Activated CD4-positive, alpha-beta T cell treated with anti-CD3 and anti-CD28 coated beads, Interleukin-2, Interleukin-6, amounts not matched to agents 100 ng/mL and 50 ng/mL, durations not matched to agents 16 hours and 8 hours (primary cell): ENCODE results near the gene AGO4.
"Not testable (repeated sequence)": the region's sequence is repeated elsewhere in the genome, so short reads cannot be mapped to it uniquely, and the experiment has no call there.

Experiments
- DNase-seq: peaks from one replicate; pipeline ENCODE4 v3.0.0-alpha.2; 2020

The AGO4 gene

GRCh38 chr1:35812754-35813153 lies 4.9 kb downstream of the AGO4 start:
- not testable (repeated sequence) for DNase-seq

GRCh38 chr1:35825255-35825654 lies 17.4 kb downstream of the AGO4 start:
- no peak for DNase-seq

- DNase-seq: no peak
These were observed 24.6 kb downstream of the AGO4 start for GRCh38 chr1:35832276-35832905.

GRCh38 chr1:35833395-35833794 lies 25.6 kb downstream of the AGO4 start:
- DNase-seq: no peak

- no peak for DNase-seq
These were observed 26.4 kb downstream of the AGO4 start for GRCh38 chr1:35834218-35834617.

GRCh38 chr1:35835398-35835797 lies 27.6 kb downstream of the AGO4 start:
- no peak for DNase-seq

- DNase-seq: no peak
These were observed 28.9 kb downstream of the AGO4 start for GRCh38 chr1:35836734-35837133.

GRCh38 chr1:35838693-35839245 lies 31.0 kb downstream of the AGO4 start:
- no peak for DNase-seq

- DNase-seq: no peak
These were observed 37.0 kb downstream of the AGO4 start for GRCh38 chr1:35844826-35845225.

- no peak for DNase-seq
These were observed 38.0 kb downstream of the AGO4 start for GRCh38 chr1:35845766-35846165.

- DNase-seq: no peak
These were observed 40.2 kb downstream of the AGO4 start for GRCh38 chr1:35847935-35848565.

- DNase-seq: no peak
These were observed 42.2 kb downstream of the AGO4 start for GRCh38 chr1:35850051-35850450.

GRCh38 chr1:35850716-35851115 lies 42.9 kb downstream of the AGO4 start:
- DNase-seq: no peak

- no peak for DNase-seq
These were observed 43.5 kb downstream of the AGO4 start for GRCh38 chr1:35851132-35851869.

- no peak for DNase-seq
These were observed 44.4 kb downstream of the AGO4 start for GRCh38 chr1:35852241-35852640.

GRCh38 chr1:35854989-35855700 lies 47.3 kb downstream of the AGO4 start:
- no peak for DNase-seq

GRCh38 chr1:35856964-35857363 lies 49.1 kb downstream of the AGO4 start:
- DNase-seq: no peak

GRCh38 chr1:35857830-35858229 lies 50.0 kb downstream of the AGO4 start:
- no peak for DNase-seq

- no peak for DNase-seq
These were observed 52.9 kb downstream of the AGO4 start for GRCh38 chr1:35860696-35861095.

GRCh38 chr1:35863136-35863535 lies 55.3 kb downstream of the AGO4 start:
- no peak for DNase-seq

- no peak for DNase-seq
These were observed 56.2 kb downstream of the AGO4 start for GRCh38 chr1:35863881-35864625.

GRCh38 chr1:35864813-35865212 lies 57.0 kb downstream of the AGO4 start:
- DNase-seq: no peak

- DNase-seq: no peak
These were observed 59.2 kb downstream of the AGO4 start for GRCh38 chr1:35866991-35867390.
